GM12878 (cell line): ENCODE measurements around the gene FBXL15. TPM values are rescaled to one million over a fixed set of nuclear protein-coding genes. Genes with fewer than 3 reads are reported as not detected.

ENCODE experiments used
- ATAC-seq: fragments of 200-7000 bp; cut with Tn5 transposase; 3 replicates; pipeline ENCODE4 v1.9.1; 2020; ENCODE audit warnings: mild to moderate bottlenecking, moderate library complexity
- BruUV-seq: library from RNA; stranded (reverse); fragments of 400-500 nt; replicated peaks from 2 replicates; lab custom pipeline; 2021; lab: Mats Ljungman, UMichigan
- CTCF ChIA-PET: fragments of 300-600 bp; sonication (Branson Sonifier 250); formaldehyde crosslinking; extraction: SDS; loops from one replicate; lab custom pipeline; 2021; ENCODE audit warnings: inconsistent platforms; lab: Yijun Ruan, JAX
- POLR2A ChIA-PET: fragments of 350-600 bp; formaldehyde crosslinking; extraction: SDS; loops from one replicate; lab custom pipeline; 2021; ENCODE audit warnings: inconsistent platforms; lab: Charles Lee
- RAD21 ChIA-PET: fragments of 300-600 bp; sonication (Branson Sonifier 250); formaldehyde crosslinking; loops from one replicate; lab custom pipeline; 2023; ENCODE audit warnings: antibody characterized with exemption; ENCODE audit not compliant: unreplicated experiment; lab: Charles Lee
- SMC1A ChIA-PET: fragments of 300-600 bp; sonication (Branson Sonifier 250); formaldehyde crosslinking; loops from one replicate; lab custom pipeline; 2023; ENCODE audit not compliant: unreplicated experiment, uncharacterized antibody; lab: Charles Lee
- DNase-seq: peaks from one replicate; pipeline ENCODE4 v3.0.0-alpha.2; 2011; ENCODE audit warnings: low read depth, low spot score
- FAIRE-seq: peaks from 3 replicates; lab custom pipeline; 2011; peaks lifted over from hg19 to GRCh38; lab: Jason Lieb, UNC
- H2AFZ ChIP-seq: 2 replicates; pipeline ENCODE4 v1.6.0; 2011; ENCODE audit warnings: low read depth, low read length, control low read depth; ENCODE audit not compliant: control insufficient read depth
- H3K27ac ChIP-seq: 2 replicates; pipeline ENCODE4 v1.5.1; 2011; ENCODE audit warnings: control low read depth; ENCODE audit not compliant: control insufficient read depth, insufficient read depth
- H3K27me3 ChIP-seq, 2 experiments: replicated peaks in 1 of 2; 2 replicates each; pipeline versions ENCODE4 v1.6.0 to v1.6.1; 2011; ENCODE audit warnings: low read length in 1 of 2; ENCODE audit not compliant: control insufficient read depth in 2 of 2, insufficient read depth in 2 of 2
- H3K36me3 ChIP-seq, 2 experiments: 2 replicates each; pipeline ENCODE4 v1.5.1; 2011; ENCODE audit warnings: low read length in 1 of 2; ENCODE audit not compliant: control insufficient read depth in 2 of 2, insufficient read depth in 2 of 2
- H3K4me1 ChIP-seq: 2 replicates; pipeline ENCODE4 v1.6.1; 2011; ENCODE audit warnings: mild to moderate bottlenecking, low read length, moderate library complexity, mixed read lengths; ENCODE audit not compliant: control insufficient read depth, insufficient read depth
- H3K4me2 ChIP-seq: 2 replicates; pipeline ENCODE4 v1.6.0; 2011; ENCODE audit warnings: control low read depth; ENCODE audit not compliant: control insufficient read depth, insufficient read depth
- H3K4me3 ChIP-seq: fragments of 200-600 bp; sonication (generic); 2 replicates; pipeline ENCODE4 v1.5.1; 2016
- H3K79me2 ChIP-seq: 2 replicates; pipeline ENCODE4 v1.6.0; 2011; ENCODE audit warnings: low read length; ENCODE audit not compliant: control insufficient read depth, insufficient read depth
- H3K9ac ChIP-seq: 2 replicates; pipeline ENCODE4 v1.8.0; 2011; ENCODE audit warnings: low read length, control low read depth, mixed read lengths; ENCODE audit not compliant: control insufficient read depth, insufficient read depth
- H3K9me3 ChIP-seq: replicated peaks from 3 replicates; pipeline ENCODE4 v1.5.1; 2011; ENCODE audit warnings: mild to moderate bottlenecking, low read length; ENCODE audit not compliant: control insufficient read depth, insufficient read depth
- H4K20me1 ChIP-seq: 2 replicates; pipeline ENCODE4 v1.6.0; 2011; ENCODE audit not compliant: control insufficient read depth, insufficient read depth
- CBX5 ChIP-seq: sonication (generic); IDR thresholded peaks from 2 replicates; pipeline ENCODE4 v1.6.1; 2016; ENCODE audit warnings: low read depth, moderate library complexity, mild to moderate bottlenecking, inconsistent platforms
- POLR2A ChIP-seq: IDR thresholded peaks from 2 replicates; pipeline ENCODE4 v1.6.1; 2011; ENCODE audit warnings: low read depth, mild to moderate bottlenecking, low read length
- POLR2AphosphoS5 ChIP-seq: IDR thresholded peaks from 2 replicates; pipeline ENCODE4 v1.6.1; 2011; ENCODE audit warnings: mild to moderate bottlenecking, low read length, inconsistent platforms
- SRF ChIP-seq, 2 experiments: IDR thresholded peaks; 2 replicates each; pipeline ENCODE4 v1.6.1; 2011; ENCODE audit warnings: low read depth in 2 of 2, low read length in 2 of 2, mild to moderate bottlenecking in 1 of 2, moderate library complexity in 1 of 2
- WGBS: methylation state at CpG from one replicate; pipeline ENCODE4 v1.1.6; 2016; ENCODE audit warnings: low lambda C conversion rate; ENCODE audit not compliant: insufficient replicate concordance, insufficient coverage; ENCODE audit errors: missing lambda C conversion rate; 5-methylcytosine and 5-hydroxymethylcytosine counted together
- in situ Hi-C: fragments of 300-500 bp; cut with MboI; formaldehyde crosslinking; loops from 9 replicates; pipeline ENCODE4 v1.14.3; 2018; ENCODE audit warnings: mixed read lengths
- intact Hi-C: fragments of 100-400 bp; cut with micrococcal nuclease; formaldehyde crosslinking; loops from one replicate; pipeline ENCODE4 v1.14.2; 2022; ENCODE audit not compliant: unreplicated experiment
- polyA plus RNA-seq, 11 experiments: library from polyadenylated mRNA; depleted of rRNA in 4 of 11; unstranded in 6 of 11; stranded (reverse) in 5 of 11; fragments of >200 nt; fragmentation: Nextera tagmentation in 4 of 11; fragmentation: Illumina TruSeq in 1 of 11; extraction: Ambion mirVana in 4 of 11; extraction: Trizol in 1 of 11; gene quantifications; 1 replicate in 1 of 11; 2 replicates in 10 of 11; pipeline versions ENCODE4 v1.2.1 to v1.2.3, GENCODE V29; 2011 to 2016; ENCODE audit warnings: inconsistent platforms in 2 of 11, missing spikeins in 2 of 11, low read depth in 1 of 11
- total RNA-seq, 4 experiments: library from RNA; depleted of rRNA in 3 of 4; stranded (reverse); fragments of >200 nt in 3 of 4; fragmentation: Illumina TruSeq in 1 of 4; extraction: Trizol in 1 of 4; gene quantifications; 2 replicates each; pipeline versions ENCODE4 v1.2.1 to v1.2.3, GENCODE V29; 2013 to 2021
- TF ChIP-seq, protein P1 (sequence below): IDR thresholded peaks from 2 replicates; pipeline ENCODE4 v1.6.1; 2012; ENCODE audit warnings: low read depth, low read length, improper control_type of control experiment

The FBXL15 gene
- total and polyA plus RNA-seq, 10 of the 15 experiments (the other 5 are each of a cell fraction or from before 2014, with no cell fraction given) = 0.13 to 21.3 (median 7.9) TPM

DNA sequence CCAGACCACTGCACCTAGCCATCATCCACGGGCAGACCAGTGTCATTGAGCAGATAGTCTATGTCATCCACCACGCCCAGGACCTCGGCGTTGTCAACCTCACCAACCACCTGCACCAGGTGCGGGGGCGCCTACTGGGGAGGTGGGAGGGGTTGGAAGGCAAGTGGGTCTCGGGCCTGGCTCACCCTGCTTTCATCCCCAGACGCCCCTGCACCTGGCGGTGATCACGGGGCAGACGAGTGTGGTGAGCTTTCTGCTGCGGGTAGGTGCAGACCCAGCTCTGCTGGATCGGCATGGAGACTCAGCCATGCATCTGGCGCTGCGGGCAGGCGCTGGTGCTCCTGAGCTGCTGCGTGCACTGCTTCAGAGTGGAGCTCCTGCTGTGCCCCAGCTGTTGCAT is 20.6 kb upstream of the FBXL15 start:
- intact Hi-C loops = no loop called here
- Histone ChIP-seq H2AFZ (no peak overlapping the region), H3K36me3 (peaks cover 20 to 41% of the 10 kb centered on the region in 2 experiments), H3K9me3 (no peaks in the 10 kb centered on the region; the same call in 2 of the 3 replicates), H4K20me1 (peaks cover 4% of the 10 kb centered on the region; the same call in 1 of the 2 replicates), H3K9ac (no peak overlapping the region), H3K4me3 (peak overlapping the region; percentile 47; the same call in 1 of the 2 replicates), H3K27me3 (no peaks in the 10 kb centered on the region), H3K4me1 (peaks cover 20% of the 10 kb centered on the region), H3K79me2 (peaks cover 48% of the 10 kb centered on the region), H3K4me2 (peak overlapping the region; percentile 90), H3K27ac (no peak overlapping the region; the same call in 1 of the 2 replicates)
- ChIA-PET POLR2A (interaction anchor here (0.9 to 1.1 kb wide), 3 partner anchors 13 to 52 kb away, joined by 3 to 6 read pairs (median 3); no protein-coding TSS in a partner anchor), CTCF (interaction anchor here (1.2 to 12.1 kb wide), 15 partner anchors 9 to 213 kb away, joined by 3 to 90 read pairs (median 7); partner anchors contain the start of genes C10orf95, CUEDC2 and FBXL15), SMC1A (interaction anchor here (0.5 to 3.5 kb wide), 5 partner anchors 17 to 183 kb away, joined by 3 to 15 read pairs (median 3); partner anchors contain the start of gene FBXL15), RAD21 (interaction anchor here (1.1 to 5.8 kb wide), 4 partner anchors 21 to 184 kb away, joined by 3 to 33 read pairs (median 6); partner anchors contain the start of gene FBXL15)
- WGBS = 82% methylated on average over 17 of the region's 17 CpGs
- in situ Hi-C loops = no loop called here
- BruUV-seq = no TSS peak
- ATAC-seq (no peak), FAIRE-seq (no peak), DNase-seq (no peak)
- TF ChIP-seq, protein P1, sequence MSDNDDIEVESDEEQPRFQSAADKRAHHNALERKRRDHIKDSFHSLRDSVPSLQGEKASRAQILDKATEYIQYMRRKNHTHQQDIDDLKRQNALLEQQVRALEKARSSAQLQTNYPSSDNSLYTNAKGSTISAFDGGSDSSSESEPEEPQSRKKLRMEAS = no peak
- TF ChIP-seq POLR2A = peak; percentile 12; the same call in 1 of the 2 replicates

DNA sequence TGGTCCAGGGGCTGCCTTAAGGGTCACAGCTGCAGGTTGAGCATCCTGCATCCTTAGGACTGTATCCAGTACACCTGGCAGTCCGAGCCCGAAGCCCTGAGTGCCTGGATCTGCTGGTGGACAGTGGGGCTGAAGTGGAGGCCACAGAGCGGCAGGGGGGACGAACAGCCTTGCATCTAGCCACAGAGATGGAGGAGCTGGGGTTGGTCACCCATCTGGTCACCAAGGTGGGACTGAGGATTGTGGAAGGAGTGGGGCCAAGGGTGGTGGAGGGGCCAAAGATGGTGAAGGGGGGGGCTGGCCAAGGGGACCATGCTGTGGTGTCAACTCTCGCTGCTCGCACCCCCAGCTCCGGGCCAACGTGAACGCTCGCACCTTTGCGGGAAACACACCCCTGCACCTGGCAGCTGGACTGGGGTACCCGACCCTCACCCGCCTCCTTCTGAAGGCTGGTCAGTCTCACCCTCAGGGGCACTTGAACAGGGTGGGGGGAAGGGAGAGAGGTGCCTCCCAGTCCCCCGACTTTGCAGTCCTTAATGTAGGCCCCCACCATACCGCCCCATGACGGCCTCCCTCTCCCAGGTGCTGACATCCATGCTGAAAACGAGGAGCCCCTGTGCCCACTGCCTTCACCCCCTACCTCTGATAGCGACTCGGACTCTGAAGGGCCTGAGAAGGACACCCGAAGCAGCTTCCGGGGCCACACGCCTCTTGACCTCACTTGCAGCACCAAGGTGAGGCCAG is 19.9 kb upstream of the FBXL15 start:
- WGBS = 90% methylated on average over 16 of the region's 22 CpGs
- Histone ChIP-seq H2AFZ (no peak overlapping the region), H3K4me2 (no peak overlapping the region)
- POLR2A ChIA-PET = interaction anchor here (0.9 kb wide), 1 partner anchor 13 kb away, joined by 3 read pairs; no protein-coding TSS in a partner anchor
- no peak for TF ChIP-seq SRF (IDR thresholded peaks at IDR 0.05; ENCODE audit: low read depth in 2 of 2, low read length in 2 of 2)
- no peak for TF ChIP-seq CBX5
- peak; percentile 46 for TF ChIP-seq POLR2AphosphoS5
- TF ChIP-seq, all 136 proteins: peak for 1
- no peak for FAIRE-seq
- no peak overlapping the region for H3K9ac ChIP-seq
- CTCF ChIA-PET = interaction anchor here (1.2 to 12.1 kb wide), 7 partner anchors 10 to 213 kb away, joined by 3 to 90 read pairs (median 7); partner anchors contain the start of gene FBXL15
- no peaks in the 10 kb centered on the region for H3K27me3 ChIP-seq
- H3K4me1 ChIP-seq = peaks cover 20% of the 10 kb centered on the region
- peaks cover 43% of the 10 kb centered on the region for H3K79me2 ChIP-seq
- DNase-seq = no peak
- no peak for ATAC-seq
- in situ Hi-C loops (no loop called here), intact Hi-C loops (no loop called here)
- RAD21 ChIA-PET = interaction anchor here (2.8 to 5.8 kb wide), 2 partner anchors 20 to 170 kb away, joined by 10 to 33 read pairs; partner anchors contain the start of gene FBXL15
- BruUV-seq = no TSS peak
- peaks cover 20 to 41% of the 10 kb centered on the region in 2 experiments for H3K36me3 ChIP-seq
- SMC1A ChIA-PET = interaction anchor here (0.8 to 3.5 kb wide), 3 partner anchors 19 to 171 kb away, joined by 3 to 15 read pairs (median 4); partner anchors contain the start of gene FBXL15
- no peak overlapping the region for H3K27ac ChIP-seq
- no peak overlapping the region for H3K4me3 ChIP-seq
- H4K20me1 ChIP-seq = peaks cover 4% of the 10 kb centered on the region; the same call in 1 of the 2 replicates
- H3K9me3 ChIP-seq = no peaks in the 10 kb centered on the region; the same call in 2 of the 3 replicates
